Memory B cell (primary cell): Measurements from ENCODE around the gene NUP93.

Source experiments
- ATAC-seq: fragments of 150-1000 bp; cut with Tn5 transposase; 2 replicates; pipeline ENCODE4 v1.10.0; 2021; ENCODE audit warnings: low read depth, mild to moderate bottlenecking, moderate library complexity
- DNase-seq, 2 donors: peaks; one replicate each; pipeline ENCODE4 v3.0.0; 2022; ENCODE audit warnings: low spot score in 2 of 2
- H3K27ac Mint-ChIP-seq: one replicate; pipeline ENCODE4 v1.8.0; 2022; ENCODE audit warnings: mild to moderate bottlenecking, moderate library complexity, mixed read lengths
- H3K27me3 Mint-ChIP-seq: one replicate; pipeline ENCODE4 v1.8.0; 2022; ENCODE audit warnings: mixed read lengths
- H3K36me3 Mint-ChIP-seq: one replicate; pipeline ENCODE4 v1.8.0; 2022; ENCODE audit warnings: mild to moderate bottlenecking, mixed read lengths
- H3K4me1 Mint-ChIP-seq: one replicate; pipeline ENCODE4 v1.8.0; 2022; ENCODE audit warnings: mixed read lengths
- H3K4me3 Mint-ChIP-seq: one replicate; pipeline ENCODE4 v1.8.0; 2022; ENCODE audit warnings: mild to moderate bottlenecking, moderate library complexity, mixed read lengths
- H3K9me3 Mint-ChIP-seq: one replicate; pipeline ENCODE4 v1.8.0; 2022; ENCODE audit warnings: mixed read lengths

Gene NUP93

DNA sequence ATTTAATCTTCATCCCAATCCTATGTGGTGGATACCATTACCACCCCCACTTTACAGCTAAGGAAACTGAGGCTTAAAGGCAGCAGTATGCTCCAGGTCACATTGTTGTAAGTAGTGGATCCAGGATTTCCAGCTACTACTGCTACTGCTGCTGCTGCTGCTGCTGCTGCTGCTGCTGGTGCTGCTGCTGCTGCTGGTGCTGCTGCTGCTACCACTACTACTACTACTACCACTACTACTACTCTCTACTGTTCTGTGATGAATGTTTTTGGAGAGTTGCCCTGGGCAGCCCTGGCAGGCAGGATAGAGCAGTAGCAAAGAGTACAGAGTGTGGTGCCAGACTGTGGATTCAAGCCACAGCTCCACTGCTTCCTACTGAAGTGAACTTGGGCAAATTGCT lies 85.8 kb downstream of the NUP93 start:
- Mint-ChIP-seq H3K27me3 (no peaks in the 10 kb centered on the region), H3K9me3 (no peaks in the 10 kb centered on the region), H3K36me3 (peaks cover 12% of the 10 kb centered on the region), H3K4me3 (no peak overlapping the region), H3K27ac (no peak overlapping the region), H3K4me1 (no peaks in the 10 kb centered on the region)
- ATAC-seq (no peak), DNase-seq (no peak)

DNA sequence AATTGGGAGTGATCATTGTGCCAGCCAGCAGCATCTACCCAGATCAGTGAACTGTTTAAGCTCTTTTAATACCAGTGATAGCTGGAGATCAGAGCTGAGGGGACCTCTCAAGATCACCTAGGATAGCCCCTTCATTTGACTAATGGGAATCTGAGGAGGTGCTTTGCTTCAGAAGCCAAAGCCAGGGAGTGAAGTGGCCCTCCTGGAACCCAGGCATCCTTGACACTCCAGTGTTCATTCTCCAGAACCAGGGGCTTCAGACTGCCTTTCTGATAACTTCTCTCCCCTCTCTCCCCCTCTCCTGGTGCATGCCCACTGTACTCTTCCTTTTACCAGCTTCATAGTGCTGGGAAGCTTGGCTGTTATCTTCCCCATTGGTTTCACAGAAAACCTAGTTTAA lies 87.1 kb downstream of the NUP93 start:
- H3K9me3 Mint-ChIP-seq = no peaks in the 10 kb centered on the region
- no peaks in the 10 kb centered on the region for H3K27me3 Mint-ChIP-seq
- no peak overlapping the region for H3K27ac Mint-ChIP-seq

DNA sequence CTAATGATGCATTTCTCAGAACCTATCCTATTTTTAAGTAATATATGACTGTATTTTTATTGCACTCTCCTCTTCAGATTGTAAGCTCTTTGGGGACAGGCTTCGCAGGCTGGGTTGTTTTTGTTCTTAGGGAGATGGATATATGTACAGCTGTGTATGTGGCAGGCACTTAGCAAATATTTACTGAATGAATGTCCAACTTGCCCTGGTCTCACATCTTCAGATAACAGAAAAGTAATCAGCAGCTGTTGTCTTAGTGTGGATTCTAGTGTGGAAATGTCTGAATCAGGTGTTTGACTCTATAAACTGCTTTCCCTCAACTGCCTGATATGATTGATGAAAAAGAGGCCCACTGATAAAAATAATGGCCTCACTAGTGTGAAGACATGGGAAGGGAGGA lies 88.0 kb downstream of the NUP93 start:
- Mint-ChIP-seq H3K4me1 (no peaks in the 10 kb centered on the region), H3K36me3 (peaks cover 18% of the 10 kb centered on the region), H3K27me3 (no peaks in the 10 kb centered on the region), H3K9me3 (no peaks in the 10 kb centered on the region), H3K4me3 (no peak overlapping the region), H3K27ac (no peak overlapping the region)
- no peak for DNase-seq
- no peak for ATAC-seq

More for the DNA sequence above, 87.1 kb downstream of the NUP93 start:
- DNase-seq (no peak), ATAC-seq (no peak)
- no peaks in the 10 kb centered on the region for H3K4me1 Mint-ChIP-seq
- H3K36me3 Mint-ChIP-seq = peaks cover 18% of the 10 kb centered on the region
- H3K4me3 Mint-ChIP-seq = no peak overlapping the region

DNA sequence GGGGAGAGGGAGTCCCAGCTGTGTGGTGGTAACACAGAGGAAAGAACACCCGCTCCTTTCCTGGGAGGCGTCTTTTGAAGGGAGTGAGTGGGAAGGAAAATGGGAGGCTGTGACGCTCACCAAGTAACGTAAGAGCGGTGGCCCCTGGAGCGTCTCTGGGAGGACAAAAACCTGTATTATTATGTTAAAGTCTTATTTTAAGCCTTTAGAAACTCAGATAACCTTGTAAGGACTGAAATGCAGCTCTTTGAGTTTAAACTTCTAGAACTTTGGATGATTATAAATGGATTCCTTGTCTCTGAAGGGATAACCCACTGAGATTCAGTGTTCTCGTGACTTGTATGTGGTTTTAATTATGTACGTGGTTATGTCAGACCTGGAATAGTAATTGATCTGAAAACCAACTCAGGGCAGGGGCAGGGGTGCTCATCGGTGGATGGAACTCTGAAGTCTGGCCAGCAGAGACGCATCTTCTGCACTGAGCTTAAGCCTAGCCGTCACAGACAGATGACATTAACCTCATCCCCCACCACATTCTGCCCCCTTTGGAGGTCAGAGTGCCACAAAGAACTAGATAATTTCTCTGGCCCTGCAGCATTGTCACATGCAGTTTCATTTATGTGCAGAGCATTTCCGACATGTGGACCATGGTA lies 93.3 kb downstream of the NUP93 start:
- DNase-seq (no peak), ATAC-seq (no peak)
- no peaks in the 10 kb centered on the region for H3K9me3 Mint-ChIP-seq
- H3K4me1 Mint-ChIP-seq = no peaks in the 10 kb centered on the region
- H3K27me3 Mint-ChIP-seq = no peaks in the 10 kb centered on the region
- no peak overlapping the region for H3K4me3 Mint-ChIP-seq
- H3K36me3 Mint-ChIP-seq = peaks cover 14% of the 10 kb centered on the region
- peak overlapping the region; percentile 55 for H3K27ac Mint-ChIP-seq

GRCh38 chr16:56824331-56824730 lies 94.4 kb downstream of the NUP93 start:
- Mint-ChIP-seq H3K27me3 (no peaks in the 10 kb centered on the region), H3K36me3 (peaks cover 17% of the 10 kb centered on the region), H3K27ac (no peak overlapping the region), H3K4me3 (no peak overlapping the region), H3K4me1 (no peaks in the 10 kb centered on the region), H3K9me3 (no peaks in the 10 kb centered on the region)
- DNase-seq (no peak), ATAC-seq (no peak)

DNA sequence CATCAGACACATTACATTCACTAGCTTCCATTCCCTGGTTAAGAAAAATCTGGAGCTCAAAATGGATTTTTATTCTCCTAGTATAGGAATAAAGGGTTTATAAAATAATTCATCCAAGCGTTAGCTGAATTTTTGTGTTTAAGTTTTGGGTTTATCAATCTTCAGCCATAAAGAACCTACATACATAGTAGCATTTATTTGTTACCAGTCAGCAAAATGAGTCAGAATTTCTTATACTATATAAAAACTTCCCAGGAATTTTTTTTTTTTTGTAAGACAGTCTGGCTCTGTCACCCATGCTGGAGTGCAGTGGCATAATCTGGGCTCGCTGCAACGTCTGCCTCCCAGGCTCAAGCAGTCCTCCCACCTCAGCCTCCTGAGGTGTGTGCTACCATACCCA lies 94.9 kb downstream of the NUP93 start:
- DNase-seq = no peak
- no peaks in the 10 kb centered on the region for H3K4me1 Mint-ChIP-seq
- H3K9me3 Mint-ChIP-seq = no peaks in the 10 kb centered on the region
- H3K27ac Mint-ChIP-seq = no peak overlapping the region
- H3K27me3 Mint-ChIP-seq = no peaks in the 10 kb centered on the region
- no peak for ATAC-seq
- H3K36me3 Mint-ChIP-seq = peaks cover 16% of the 10 kb centered on the region
- no peak overlapping the region for H3K4me3 Mint-ChIP-seq

DNA sequence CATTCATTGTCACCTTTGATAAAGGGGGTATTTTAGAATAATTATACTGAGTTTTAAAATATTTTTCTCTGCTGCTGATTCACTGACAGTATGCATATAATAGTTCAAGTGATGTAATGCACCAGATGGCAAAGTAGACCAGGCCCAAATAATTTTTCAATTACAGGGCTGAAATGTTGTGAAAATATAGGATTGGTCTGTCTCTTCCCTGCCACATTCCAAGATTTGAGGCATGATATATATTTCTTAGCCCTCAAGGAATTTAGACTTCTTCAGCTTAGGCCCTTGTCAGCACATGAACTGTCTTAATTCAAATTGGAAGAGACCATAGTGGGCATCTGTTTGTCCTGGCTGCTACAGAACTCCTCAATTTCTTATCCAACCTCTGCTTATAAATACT lies 95.9 kb downstream of the NUP93 start:
- Mint-ChIP-seq H3K4me1 (no peaks in the 10 kb centered on the region), H3K9me3 (no peaks in the 10 kb centered on the region), H3K27me3 (no peaks in the 10 kb centered on the region), H3K36me3 (peaks cover 17% of the 10 kb centered on the region), H3K4me3 (no peak overlapping the region), H3K27ac (no peak overlapping the region)
- ATAC-seq (no peak), DNase-seq (no peak)

DNA sequence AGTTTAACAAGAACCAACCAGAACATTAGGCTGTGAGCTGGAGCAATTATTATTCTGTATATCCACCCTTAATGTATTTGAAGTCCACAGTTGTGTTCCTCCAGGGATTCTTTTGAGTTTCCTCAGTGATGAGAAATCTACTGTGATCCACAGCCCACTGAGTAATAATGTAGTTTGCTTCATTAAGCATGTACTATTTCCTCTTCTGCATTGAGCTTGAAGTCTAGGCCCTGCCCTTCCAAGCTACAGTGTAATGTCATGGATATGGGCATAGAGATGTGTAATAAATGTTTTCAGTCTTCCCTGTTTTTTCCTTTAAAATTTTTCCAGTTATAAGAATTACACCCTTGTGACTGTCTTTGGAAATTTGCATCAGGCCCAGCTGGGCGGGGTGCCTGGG lies 98.7 kb downstream of the NUP93 start:
- Mint-ChIP-seq H3K4me3 (no peak overlapping the region), H3K4me1 (no peaks in the 10 kb centered on the region), H3K27me3 (no peaks in the 10 kb centered on the region), H3K36me3 (peaks cover 26% of the 10 kb centered on the region), H3K9me3 (no peaks in the 10 kb centered on the region), H3K27ac (no peak overlapping the region)
- DNase-seq (no peak), ATAC-seq (no peak)

DNA sequence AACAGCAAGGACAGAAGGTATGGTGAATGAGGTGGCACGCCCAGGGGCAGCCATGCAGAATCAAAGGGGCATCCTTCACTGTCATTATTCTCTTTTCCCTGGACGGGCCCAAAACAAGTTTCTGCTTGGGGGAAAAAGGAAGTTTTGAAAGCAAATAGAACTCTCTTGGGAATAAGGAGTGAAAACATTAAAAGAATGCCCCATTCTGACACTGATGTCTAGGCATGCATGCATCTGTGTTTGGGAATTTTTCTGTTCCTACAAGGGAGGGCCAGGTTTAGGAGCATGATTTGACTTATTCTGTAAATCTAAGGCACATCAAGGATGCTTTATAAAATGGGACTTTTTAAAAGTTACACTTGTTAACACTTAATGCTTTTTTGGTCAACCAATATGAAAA lies 100.7 kb downstream of the NUP93 start:
- H3K36me3 Mint-ChIP-seq = peaks cover 26% of the 10 kb centered on the region
- ATAC-seq (no peak), DNase-seq (no peak)
- H3K4me3 Mint-ChIP-seq = no peak overlapping the region
- no peaks in the 10 kb centered on the region for H3K27me3 Mint-ChIP-seq
- no peaks in the 10 kb centered on the region for H3K4me1 Mint-ChIP-seq
- no peaks in the 10 kb centered on the region for H3K9me3 Mint-ChIP-seq
- H3K27ac Mint-ChIP-seq = no peak overlapping the region

GRCh38 chr16:56832768-56833167 lies 102.8 kb downstream of the NUP93 start:
- H3K9me3 Mint-ChIP-seq = no peaks in the 10 kb centered on the region
- DNase-seq = no peak
- no peaks in the 10 kb centered on the region for H3K4me1 Mint-ChIP-seq
- no peaks in the 10 kb centered on the region for H3K27me3 Mint-ChIP-seq
- H3K4me3 Mint-ChIP-seq = no peak overlapping the region
- no peak for ATAC-seq
- peak overlapping the region; percentile 72 for H3K27ac Mint-ChIP-seq
- H3K36me3 Mint-ChIP-seq = peaks cover 27% of the 10 kb centered on the region

- ATAC-seq (no peak), DNase-seq (no peak)
- Mint-ChIP-seq H3K4me3 (no peak overlapping the region), H3K27me3 (no peaks in the 10 kb centered on the region), H3K36me3 (peaks cover 27% of the 10 kb centered on the region), H3K9me3 (no peaks in the 10 kb centered on the region), H3K27ac (no peak overlapping the region), H3K4me1 (no peaks in the 10 kb centered on the region)
These were observed 103.5 kb downstream of the NUP93 start for GRCh38 chr16:56833243-56833970.

GRCh38 chr16:56835320-56835719 lies 105.4 kb downstream of the NUP93 start:
- H3K27ac Mint-ChIP-seq = no peak overlapping the region
- H3K36me3 Mint-ChIP-seq = peaks cover 27% of the 10 kb centered on the region
- no peaks in the 10 kb centered on the region for H3K27me3 Mint-ChIP-seq
- no peak for ATAC-seq
- no peak for DNase-seq
- H3K4me1 Mint-ChIP-seq = no peaks in the 10 kb centered on the region
- H3K4me3 Mint-ChIP-seq = no peak overlapping the region
- H3K9me3 Mint-ChIP-seq = no peaks in the 10 kb centered on the region

GRCh38 chr16:56836410-56837230 lies 106.7 kb downstream of the NUP93 start:
- Mint-ChIP-seq H3K4me3 (no peak overlapping the region), H3K9me3 (no peaks in the 10 kb centered on the region), H3K27me3 (no peaks in the 10 kb centered on the region), H3K4me1 (no peaks in the 10 kb centered on the region), H3K36me3 (peaks cover 29% of the 10 kb centered on the region), H3K27ac (peak overlapping the region; percentile 62)
- ATAC-seq (no peak), DNase-seq (no peak)

GRCh38 chr16:56838622-56839337 lies 108.9 kb downstream of the NUP93 start:
- H3K9me3 Mint-ChIP-seq = no peaks in the 10 kb centered on the region
- no peak overlapping the region for H3K27ac Mint-ChIP-seq
- H3K27me3 Mint-ChIP-seq = no peaks in the 10 kb centered on the region
- DNase-seq (no peak), ATAC-seq (no peak)
- no peaks in the 10 kb centered on the region for H3K4me1 Mint-ChIP-seq
- peaks cover 22% of the 10 kb centered on the region for H3K36me3 Mint-ChIP-seq
- H3K4me3 Mint-ChIP-seq = no peak overlapping the region
